Prostate gland (tissue), 2 donors: ENCODE data around the gene TTC23.

ENCODE experiments used
- CTCF ChIP-seq, 4 experiments: fragments of 200-600 bp in 2 of 4; fragments of 450-650 bp in 2 of 4; sonication (generic) in 2 of 4; IDR thresholded peaks; 1 replicate in 3 of 4; 2 replicates in 1 of 4; pipeline ENCODE4 v1.5.1; 2016 to 2019; ENCODE audit warnings: antibody characterized with exemption in 4 of 4, mild to moderate bottlenecking in 2 of 4, moderate library complexity in 2 of 4
- POLR2A ChIP-seq: fragments of 450-650 bp; IDR thresholded peaks from one replicate; pipeline ENCODE4 v1.6.1; 2016; ENCODE audit warnings: antibody characterized with exemption, mild to moderate bottlenecking

GRCh38 chr15:99151156-99151555 is 98.2 kb downstream of the TTC23 start:
- TF ChIP-seq CTCF (IDR thresholded peaks at IDR 0.05) (no peak), POLR2A (no peak)
